HG02970 (cell line): ENCODE results near the gene ISCU.

Source experiments
- ATAC-seq: cut with Tn5 transposase; IDR thresholded peaks from one replicate; pipeline ENCODE4 v1.9.1; 2021; ENCODE audit warnings: mild to moderate bottlenecking, moderate library complexity, moderate number of reproducible peaks; ENCODE audit not compliant: unreplicated experiment, low FRiP score

The ISCU gene

GRCh38 chr12:108602209-108602705 lies 39.9 kb downstream of the ISCU start:
- ATAC-seq: no peak

- no peak for ATAC-seq
Observed at GRCh38 chr12:108602976-108603704, 40.7 kb downstream of the ISCU start.

- no peak for ATAC-seq
Observed at GRCh38 chr12:108603743-108604142, 41.3 kb downstream of the ISCU start.

DNA sequence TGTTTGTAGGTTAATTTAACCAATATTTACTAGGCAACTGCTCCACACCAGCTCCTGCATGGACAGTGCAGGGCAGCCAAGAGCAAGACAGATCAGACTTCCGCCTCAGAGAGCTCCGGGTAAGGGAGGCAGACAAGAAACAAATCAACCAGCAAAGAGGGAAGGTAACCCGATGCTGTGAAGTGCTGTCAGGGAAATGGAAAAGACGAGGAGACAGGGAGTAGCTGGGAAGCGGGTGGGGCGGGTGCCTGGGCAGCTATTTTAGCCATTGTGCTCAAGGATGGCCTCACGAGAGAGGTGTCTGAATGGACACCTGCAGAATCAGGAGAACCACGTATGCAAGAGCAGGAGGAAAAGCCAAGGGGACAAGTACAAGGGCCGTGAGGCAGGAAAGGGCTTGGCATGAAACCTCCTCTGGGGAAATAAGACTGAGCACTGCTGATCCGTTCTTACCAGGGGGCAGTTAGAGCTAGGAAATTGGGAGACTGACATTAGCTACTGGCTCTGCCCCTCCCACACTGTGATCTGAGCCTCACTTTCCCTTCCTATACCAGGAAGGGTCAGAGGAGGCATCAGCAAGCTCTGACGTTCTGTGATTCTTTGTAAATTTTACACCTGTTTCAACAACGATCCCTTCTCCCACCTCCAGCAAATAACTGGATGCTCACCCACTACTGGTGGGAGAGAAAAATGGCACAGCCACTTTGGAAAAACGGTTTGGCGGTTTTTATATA lies 42.0 kb downstream of the ISCU start:
- no peak for ATAC-seq

DNA sequence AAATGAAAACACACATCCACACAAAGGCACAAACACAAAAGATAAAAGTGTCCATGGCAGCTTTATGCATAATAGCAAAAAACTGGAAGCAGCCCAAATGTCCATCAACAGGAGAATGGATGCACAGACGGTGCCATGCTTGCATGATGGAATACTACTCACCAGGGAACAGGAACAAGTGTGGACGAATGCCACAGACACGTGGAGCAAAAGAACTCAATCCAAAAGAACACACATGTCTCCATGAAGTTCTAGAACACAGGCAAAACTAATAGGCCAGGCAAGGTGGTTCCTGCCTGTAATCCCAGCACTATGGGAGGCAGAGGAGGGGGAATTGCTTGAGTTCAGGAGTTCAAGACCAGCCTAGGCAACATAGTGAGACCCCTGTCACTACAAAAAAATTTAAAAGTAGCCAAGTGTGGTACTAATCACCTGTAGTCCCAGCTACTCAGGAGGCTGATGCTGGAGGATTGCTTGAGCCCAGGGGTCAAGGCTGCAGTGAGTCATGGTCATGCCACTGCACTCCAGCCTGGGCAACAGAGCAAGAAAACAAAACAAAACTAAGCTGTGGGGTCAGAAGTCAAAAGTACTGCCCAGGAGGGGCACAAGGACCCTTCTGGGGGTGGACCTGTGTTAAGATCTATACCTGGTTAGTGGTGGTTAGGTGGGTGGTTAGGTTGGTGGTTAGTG lies 42.7 kb downstream of the ISCU start:
- no peak for ATAC-seq

DNA sequence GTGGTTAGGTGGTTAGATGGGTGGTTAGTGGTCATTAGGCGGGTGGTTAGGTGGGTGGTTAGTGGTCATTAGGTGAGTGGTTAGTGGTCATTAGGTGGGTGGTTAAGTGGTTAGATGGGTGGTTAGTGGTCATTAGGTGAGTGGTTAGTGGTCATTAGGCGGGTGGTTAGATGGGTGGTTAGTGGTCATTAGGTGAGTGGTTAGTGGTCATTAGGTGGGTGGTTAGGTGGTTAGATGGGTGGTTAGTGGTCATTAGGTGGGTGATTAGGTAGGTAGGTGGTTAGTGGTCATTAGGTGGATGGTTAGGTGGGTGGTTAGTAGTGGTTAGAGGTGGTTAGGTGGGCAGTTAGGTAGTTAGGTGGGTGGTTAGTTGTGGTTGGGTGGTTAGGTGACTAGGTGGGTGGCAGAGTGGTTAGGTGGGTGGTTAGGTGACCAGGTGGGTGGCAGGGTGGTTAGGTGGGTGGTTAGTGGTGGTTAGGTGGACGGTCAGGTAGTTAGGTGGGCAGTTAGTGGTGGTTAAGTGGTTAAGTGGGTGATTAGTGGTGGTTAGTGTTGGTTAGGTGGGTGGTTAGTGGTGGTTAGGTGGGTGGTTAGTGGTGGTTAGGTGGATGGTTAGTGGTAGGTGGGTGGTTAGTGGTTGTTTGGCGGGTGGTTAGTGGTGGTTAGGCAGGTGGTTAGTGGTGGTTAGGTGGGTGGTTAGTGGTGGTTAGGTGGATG lies 43.5 kb downstream of the ISCU start:
- no peak for ATAC-seq

DNA sequence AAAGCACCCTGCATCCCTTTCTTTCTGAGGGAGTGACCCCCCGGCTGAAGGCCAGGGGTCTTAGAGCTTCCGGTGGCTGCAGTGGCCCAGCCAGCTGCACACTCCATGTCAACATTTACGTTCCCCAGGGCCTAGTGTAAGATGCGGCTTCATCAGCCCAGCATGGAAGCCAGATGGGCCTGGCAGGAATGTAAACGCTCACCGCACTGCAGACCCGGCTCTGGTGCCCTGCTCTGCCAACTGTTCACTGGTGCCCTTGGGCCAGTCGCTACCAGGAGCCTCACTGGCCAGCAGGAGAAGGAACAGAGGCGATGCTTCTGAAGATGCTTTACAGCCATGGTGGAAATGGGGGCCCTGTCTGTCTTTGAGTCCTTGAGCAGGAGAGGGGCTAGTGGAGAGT lies 44.1 kb downstream of the ISCU start:
- no peak for ATAC-seq

- ATAC-seq: no peak
Observed at GRCh38 chr12:108607981-108608600, 45.7 kb downstream of the ISCU start.

DNA sequence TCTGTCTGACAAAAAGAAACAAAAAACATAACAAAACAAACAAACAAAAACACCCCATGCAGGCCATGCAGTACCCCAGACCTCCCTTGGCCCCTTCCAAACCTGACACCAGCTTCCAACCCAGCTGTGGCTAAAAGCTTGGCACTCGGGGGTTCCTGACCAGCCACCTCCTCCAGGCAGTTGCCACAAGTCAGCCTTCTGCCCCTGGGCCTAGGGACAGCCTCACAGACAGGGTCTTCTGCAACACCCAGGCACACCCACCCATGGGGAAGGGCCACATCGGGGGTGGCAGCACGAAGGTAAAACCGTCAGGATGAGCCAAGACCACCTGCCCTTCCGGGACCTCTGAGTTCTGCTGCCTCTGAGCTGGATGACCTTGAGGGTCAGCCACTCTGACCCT lies 46.2 kb downstream of the ISCU start:
- no peak for ATAC-seq

DNA sequence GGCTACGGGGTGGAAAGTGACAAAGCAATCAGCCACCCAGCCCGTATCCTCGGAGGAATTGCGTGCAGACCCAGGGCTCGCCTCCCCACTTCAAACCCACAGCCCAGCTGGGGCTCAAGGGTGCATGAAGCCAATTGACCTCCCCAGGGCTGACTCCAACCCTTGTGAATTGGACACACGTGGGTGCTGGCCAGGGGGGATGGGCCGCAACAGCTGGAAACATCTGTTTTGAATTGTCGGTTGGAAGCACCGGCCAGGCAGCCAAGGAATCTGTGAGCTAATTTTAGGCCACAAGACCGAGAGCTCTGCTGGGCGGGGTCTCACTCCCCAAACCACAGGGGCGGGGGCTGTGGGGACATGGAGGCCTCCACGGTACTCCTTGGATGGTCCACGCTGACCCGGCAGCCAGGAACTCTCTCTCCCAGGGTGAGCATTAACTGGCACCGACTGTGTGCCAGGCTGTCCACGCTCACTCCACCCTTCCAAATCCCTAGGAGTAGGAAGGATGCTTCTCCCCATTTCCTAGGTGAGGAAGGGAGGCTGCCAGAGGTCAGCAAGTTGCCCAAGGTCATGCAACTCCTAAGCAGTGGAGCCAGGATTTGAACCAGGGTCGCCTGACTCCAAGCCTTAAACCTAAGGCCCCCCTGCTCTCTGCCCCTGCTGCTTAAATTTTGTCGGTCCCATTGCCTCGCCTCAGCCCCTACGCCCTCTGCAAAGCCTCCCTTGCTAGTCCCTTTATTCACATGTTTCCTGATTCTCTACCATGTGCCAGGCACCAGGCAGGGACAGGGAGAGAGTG lies 47.3 kb downstream of the ISCU start:
- ATAC-seq: no peak

DNA sequence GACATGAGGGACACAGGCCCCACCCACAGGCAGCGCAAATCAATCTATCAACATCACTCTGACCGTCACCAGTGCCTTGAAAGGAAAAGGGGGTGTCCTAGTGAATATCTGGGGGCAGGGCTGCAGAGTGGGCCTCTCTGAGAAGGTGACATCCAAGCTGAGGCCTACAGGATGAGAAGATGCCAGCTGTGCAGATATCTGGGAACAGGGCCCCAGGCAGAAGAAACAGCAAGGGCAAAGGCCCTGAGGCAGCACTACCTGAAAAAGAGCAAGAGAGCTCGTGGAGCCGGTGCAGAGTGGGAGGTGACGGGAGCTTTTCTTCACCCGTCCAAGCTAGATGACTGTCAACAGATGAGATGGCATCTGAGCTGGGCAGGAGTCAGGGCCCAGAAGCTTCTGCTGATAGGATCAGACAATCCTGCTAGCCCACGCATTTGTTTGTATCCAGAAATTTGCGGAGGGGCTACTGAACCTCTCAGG lies 48.0 kb downstream of the ISCU start:
- no peak for ATAC-seq

- no peak for ATAC-seq
Observed at GRCh38 chr12:108610856-108611605, 48.6 kb downstream of the ISCU start.

GRCh38 chr12:108611884-108612415 lies 49.6 kb downstream of the ISCU start:
- no peak for ATAC-seq

GRCh38 chr12:108612788-108613282 lies 50.4 kb downstream of the ISCU start:
- no peak for ATAC-seq

GRCh38 chr12:108613548-108613947 lies 51.2 kb downstream of the ISCU start:
- no peak for ATAC-seq

DNA sequence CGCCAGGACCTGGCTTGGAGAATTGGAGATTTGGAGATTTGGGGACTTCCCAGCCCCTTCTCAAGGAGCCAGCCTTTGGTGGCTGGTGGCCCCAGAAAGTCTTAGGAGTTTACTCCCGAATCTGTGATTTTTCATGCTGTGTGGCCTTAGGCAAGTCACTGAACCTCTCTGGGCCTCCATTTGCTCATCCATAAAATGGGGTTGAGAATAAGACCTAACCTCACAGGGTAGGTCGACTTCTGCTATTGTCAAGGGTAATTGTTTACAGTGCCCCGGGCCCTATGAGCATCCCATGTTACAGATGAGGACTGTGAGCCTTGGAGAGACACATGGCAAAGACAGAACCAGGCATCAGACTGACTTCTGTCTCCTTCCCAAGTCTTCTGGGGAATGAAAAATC lies 51.6 kb downstream of the ISCU start:
- no peak for ATAC-seq

- ATAC-seq: no peak
Observed at GRCh38 chr12:108614639-108615038, 52.2 kb downstream of the ISCU start.

DNA sequence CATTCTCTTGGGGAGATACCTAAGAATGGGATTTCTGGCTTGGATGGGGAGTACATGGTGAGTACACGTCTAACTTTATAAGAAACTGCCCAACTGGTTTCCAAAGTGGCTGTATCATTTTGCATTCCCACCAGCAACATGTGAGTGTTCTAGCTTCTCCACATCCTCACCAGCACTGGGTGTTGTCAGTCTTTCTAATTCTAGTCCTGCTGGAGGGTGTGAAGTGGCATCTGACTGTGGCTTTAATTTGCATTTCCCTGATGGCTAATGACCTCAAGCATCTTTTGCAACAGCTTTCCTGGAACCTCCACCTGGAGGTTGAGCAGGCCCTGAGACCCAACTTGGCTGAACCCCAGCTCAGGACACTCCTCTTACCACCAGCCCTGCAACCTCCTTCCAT lies 53.5 kb downstream of the ISCU start:
- no peak for ATAC-seq
